Astrocyte (in vitro differentiated cells and primary cell): Measurements from ENCODE around the gene CCR5AS.

Experiments
- DNase-seq: peaks from one replicate; pipeline ENCODE4 v3.0.0-alpha.2; 2010; ENCODE audit warnings: low read depth
- FAIRE-seq: peaks from 2 replicates; lab custom pipeline; 2011; peaks lifted over from hg19 to GRCh38; lab: Jason Lieb, UNC
- H2AFZ ChIP-seq: 2 replicates; pipeline ENCODE4 v1.6.0; 2012; ENCODE audit warnings: low read depth, low read length, inconsistent platforms
- H3K27ac ChIP-seq: 2 replicates; pipeline ENCODE4 v1.5.1; 2011; ENCODE audit warnings: low read depth, low read length, inconsistent platforms
- H3K27me3 ChIP-seq: 2 replicates; pipeline ENCODE4 v1.6.0; 2011; ENCODE audit warnings: low read length, inconsistent platforms; ENCODE audit not compliant: insufficient read depth
- H3K36me3 ChIP-seq: 2 replicates; pipeline ENCODE4 v1.5.1; 2011; ENCODE audit warnings: low read length, inconsistent platforms; ENCODE audit not compliant: insufficient read depth
- H3K4me1 ChIP-seq: 2 replicates; pipeline ENCODE4 v1.5.1; 2011; ENCODE audit warnings: low read length, inconsistent platforms; ENCODE audit not compliant: insufficient read depth
- H3K4me2 ChIP-seq: 2 replicates; pipeline ENCODE4 v1.6.0; 2012; ENCODE audit warnings: low read length, inconsistent platforms
- H3K4me3 ChIP-seq: 2 replicates; pipeline ENCODE4 v1.5.1; 2011; ENCODE audit warnings: low read depth, mild to moderate bottlenecking, low read length, inconsistent platforms; ENCODE audit not compliant: insufficient read depth
- H3K79me2 ChIP-seq: 2 replicates; pipeline ENCODE4 v1.6.0; 2012; ENCODE audit warnings: mild to moderate bottlenecking, low read length, inconsistent platforms; ENCODE audit not compliant: insufficient read depth
- H3K9ac ChIP-seq: 2 replicates; pipeline ENCODE4 v1.6.0; 2012; ENCODE audit warnings: mild to moderate bottlenecking, low read length, inconsistent platforms
- H3K9me3 ChIP-seq: 2 replicates; pipeline ENCODE4 v1.5.1; 2012; ENCODE audit warnings: low read depth, mild to moderate bottlenecking, low read length, inconsistent platforms; ENCODE audit not compliant: insufficient read depth
- H4K20me1 ChIP-seq: 2 replicates; pipeline ENCODE4 v1.6.0; 2012; ENCODE audit warnings: low read length, inconsistent platforms; ENCODE audit not compliant: insufficient read depth
- H3K27ac Mint-ChIP-seq: one replicate; pipeline ENCODE4 v1.8.0; 2021; ENCODE audit warnings: mild to moderate bottlenecking, mixed read lengths; ENCODE audit not compliant: unreplicated experiment
- H3K27me3 Mint-ChIP-seq: one replicate; pipeline ENCODE4 v1.8.0; 2021; ENCODE audit warnings: low read depth, mixed read lengths; ENCODE audit not compliant: unreplicated experiment
- H3K36me3 Mint-ChIP-seq: one replicate; pipeline ENCODE4 v1.8.0; 2021; ENCODE audit warnings: low read depth, mixed read lengths; ENCODE audit not compliant: unreplicated experiment
- H3K4me1 Mint-ChIP-seq: one replicate; pipeline ENCODE4 v1.8.0; 2021; ENCODE audit warnings: low read depth, mixed read lengths; ENCODE audit not compliant: unreplicated experiment
- H3K4me3 Mint-ChIP-seq: one replicate; pipeline ENCODE4 v1.8.0; 2021; ENCODE audit warnings: mild to moderate bottlenecking, moderate library complexity, mixed read lengths; ENCODE audit not compliant: unreplicated experiment
- H3K9me3 Mint-ChIP-seq: one replicate; pipeline ENCODE4 v1.8.0; 2021; ENCODE audit warnings: mild to moderate bottlenecking, mixed read lengths; ENCODE audit not compliant: unreplicated experiment
- CTCF ChIP-seq: IDR thresholded peaks from 2 replicates; pipeline ENCODE4 v1.5.1; 2011; ENCODE audit warnings: low read depth, mild to moderate bottlenecking, inconsistent platforms, low read length, moderate library complexity; ENCODE audit not compliant: insufficient read depth
- EZH2 ChIP-seq: IDR thresholded peaks from 2 replicates; pipeline ENCODE4 v1.6.1; 2012; ENCODE audit warnings: mild to moderate bottlenecking, low read length, inconsistent platforms; ENCODE audit not compliant: insufficient read depth

CCR5AS gene

GRCh38 chr3:46397111-46397510 lies 9.8 kb downstream of the CCR5AS start:
- Histone ChIP-seq H3K27ac (no peak overlapping the region), H3K4me3 (no peak overlapping the region), H3K79me2 (no peaks in the 10 kb centered on the region), H3K36me3 (no peaks in the 10 kb centered on the region), H3K27me3 (peaks cover 5% of the 10 kb centered on the region), H3K9me3 (no peaks in the 10 kb centered on the region), H3K4me2 (no peak overlapping the region), H2AFZ (no peak overlapping the region), H4K20me1 (no peaks in the 10 kb centered on the region), H3K4me1 (peaks cover 13% of the 10 kb centered on the region), H3K9ac (no peak overlapping the region)
- no peak for DNase-seq
- Mint-ChIP-seq H3K27ac (no peak overlapping the region), H3K36me3 (no peaks in the 10 kb centered on the region), H3K9me3 (peaks cover 8% of the 10 kb centered on the region), H3K27me3 (no peaks in the 10 kb centered on the region), H3K4me3 (no peak overlapping the region), H3K4me1 (peaks cover 19% of the 10 kb centered on the region)
- FAIRE-seq, result no peak
- TF ChIP-seq EZH2 (no peak), CTCF (no peak)

DNA sequence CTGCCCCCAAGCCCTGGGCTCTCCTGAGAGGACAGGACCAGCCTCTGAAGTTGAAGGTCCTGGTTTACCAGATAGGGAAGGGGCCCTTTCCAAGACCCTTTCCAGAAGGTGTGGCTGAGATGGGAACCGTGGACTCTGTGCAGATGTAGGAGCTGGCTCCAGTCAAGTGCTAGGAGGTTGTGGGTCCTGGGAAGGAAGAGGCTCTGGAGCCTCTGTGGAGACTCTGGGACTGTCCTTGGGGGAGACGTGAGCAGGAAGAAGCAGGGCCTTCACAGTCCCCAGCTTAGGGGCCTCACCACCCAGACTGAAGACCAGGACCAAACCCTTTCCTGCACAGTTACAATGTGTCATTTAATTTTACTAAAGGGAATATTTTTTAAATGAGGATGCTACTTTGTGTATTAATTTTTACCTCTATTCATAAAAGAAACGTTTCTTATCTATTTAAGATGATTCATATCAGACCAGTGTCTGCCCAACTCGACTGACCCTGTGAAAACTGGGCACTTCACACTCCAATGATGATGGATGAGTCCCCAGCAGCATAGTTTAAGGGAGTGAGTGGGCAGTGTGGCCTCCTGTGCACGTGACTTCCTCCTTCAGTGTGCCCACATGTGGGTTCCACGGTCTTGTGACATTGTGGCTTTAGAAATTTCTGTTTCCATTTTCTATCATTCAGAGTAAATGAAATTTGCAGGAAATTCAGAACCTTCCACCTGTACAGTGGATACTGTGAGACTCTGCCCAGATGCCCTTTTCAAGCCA lies 10.9 kb downstream of the CCR5AS start:
- H3K9me3 Mint-ChIP-seq, result peaks cover 8% of the 10 kb centered on the region
- H3K4me1 Mint-ChIP-seq, result peaks cover 19% of the 10 kb centered on the region
- H3K4me3 ChIP-seq, result no peak overlapping the region
- H3K4me1 ChIP-seq, result peaks cover 13% of the 10 kb centered on the region
- no peaks in the 10 kb centered on the region for H3K27me3 Mint-ChIP-seq
- no peak overlapping the region for H3K27ac Mint-ChIP-seq
- no peaks in the 10 kb centered on the region for H3K79me2 ChIP-seq
- DNase-seq (no peak), FAIRE-seq (no peak)
- no peaks in the 10 kb centered on the region for H3K36me3 Mint-ChIP-seq
- TF ChIP-seq EZH2 (no peak), CTCF (no peak)
- no peak overlapping the region for H3K4me2 ChIP-seq
- no peak overlapping the region for H2AFZ ChIP-seq
- no peak overlapping the region for H3K4me3 Mint-ChIP-seq
- H4K20me1 ChIP-seq, result no peaks in the 10 kb centered on the region
- no peak overlapping the region for H3K27ac ChIP-seq
- peaks cover 3% of the 10 kb centered on the region for H3K27me3 ChIP-seq
- no peak overlapping the region for H3K9ac ChIP-seq
- H3K9me3 ChIP-seq, result no peaks in the 10 kb centered on the region
- H3K36me3 ChIP-seq, result no peaks in the 10 kb centered on the region

DNA sequence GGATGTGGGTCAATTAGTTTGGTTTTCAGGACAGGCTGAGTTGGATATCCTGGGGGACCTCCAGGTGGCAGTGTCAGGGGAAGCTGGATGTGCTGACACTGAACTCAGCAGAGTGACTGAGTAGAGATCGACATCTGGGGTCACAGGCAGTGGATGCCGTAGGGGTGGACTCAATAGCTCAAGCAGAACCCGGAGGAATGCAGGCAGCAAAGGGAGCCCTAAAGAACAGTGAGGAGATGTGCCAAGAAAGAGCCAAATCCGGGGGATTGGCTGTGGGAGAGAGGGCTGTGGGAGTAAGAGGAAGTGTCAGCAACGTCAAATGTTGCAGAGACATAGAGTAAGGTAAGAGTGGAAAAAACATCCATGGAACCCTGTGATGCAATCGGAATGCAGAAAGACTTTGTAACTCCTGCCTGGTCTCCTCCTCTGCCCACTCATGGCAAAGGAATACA lies 11.6 kb downstream of the CCR5AS start:
- Mint-ChIP-seq H3K27ac (no peak overlapping the region), H3K27me3 (no peaks in the 10 kb centered on the region), H3K36me3 (no peaks in the 10 kb centered on the region), H3K4me3 (no peak overlapping the region), H3K4me1 (peaks cover 19% of the 10 kb centered on the region), H3K9me3 (peaks cover 8% of the 10 kb centered on the region)
- TF ChIP-seq CTCF, result no peak
- no peak for TF ChIP-seq EZH2
- no peak overlapping the region for H3K9ac ChIP-seq
- H3K4me1 ChIP-seq, result peaks cover 8% of the 10 kb centered on the region
- FAIRE-seq (no peak), DNase-seq (no peak)
- H3K27me3 ChIP-seq, result peaks cover 3% of the 10 kb centered on the region
- no peak overlapping the region for H3K4me2 ChIP-seq
- H3K27ac ChIP-seq, result no peak overlapping the region
- H3K36me3 ChIP-seq, result no peaks in the 10 kb centered on the region
- no peak overlapping the region for H2AFZ ChIP-seq
- H3K9me3 ChIP-seq, result no peaks in the 10 kb centered on the region
- no peak overlapping the region for H3K4me3 ChIP-seq
- no peaks in the 10 kb centered on the region for H4K20me1 ChIP-seq
- no peaks in the 10 kb centered on the region for H3K79me2 ChIP-seq
